ENCODE data around the gene MRPS15. TPM values are rescaled to one million over a fixed set of nuclear protein-coding genes. Genes with fewer than 3 reads are reported as not detected.

Gene MRPS15
- total RNA-seq, 2 experiments from 2014 or later: 114 to 119 TPM

DNA sequence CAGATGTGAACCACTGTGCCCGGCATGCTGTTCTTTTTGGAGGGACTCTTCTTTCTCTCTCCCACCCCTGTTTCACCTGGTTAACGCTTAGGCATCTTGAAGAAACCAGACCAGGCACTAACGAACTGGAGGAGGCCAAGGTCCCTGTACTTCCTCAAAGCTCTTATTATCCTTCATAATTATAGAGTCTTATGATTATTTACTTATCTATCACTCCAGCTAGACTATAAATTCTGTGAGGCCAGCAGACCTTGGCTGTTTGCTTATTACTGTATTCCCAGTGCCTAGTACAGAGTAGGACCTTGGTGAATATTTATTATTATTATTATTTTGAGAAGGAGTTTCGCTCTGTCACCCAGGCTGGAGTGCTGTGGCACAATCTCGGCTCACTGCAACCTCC, 12.8 kb upstream of the MRPS15 start:
- no peak for DNase-seq (ENCODE audit: low spot score)
- Histone ChIP-seq H3K36me3 (ENCODE audit: insufficient read depth, low read length) (no peaks in the 10 kb centered on the region), H3K27ac (ENCODE audit: low read depth, low read length, poor library complexity, severe bottlenecking) (no peak overlapping the region), H3K79me2 (ENCODE audit: insufficient read depth, low read depth, low read length) (no peaks in the 10 kb centered on the region), H4K20me1 (ENCODE audit: insufficient read depth, low read length) (no peaks in the 10 kb centered on the region), H3K9me3 (ENCODE audit: low read length) (no peaks in the 10 kb centered on the region), H2AFZ (ENCODE audit: low read length) (no peak overlapping the region), H3K4me3 (ENCODE audit: low read depth, low read length, poor library complexity, severe bottlenecking) (no peak overlapping the region), H3K4me1 (ENCODE audit: insufficient read depth, low read length, poor library complexity, severe bottlenecking) (peaks cover 4% of the 10 kb centered on the region), H3K4me2 (ENCODE audit: low read length) (no peak overlapping the region), H3K9me2 (ENCODE audit: insufficient read depth, low read length) (no peaks in the 10 kb centered on the region)
- POLR2A ChIA-PET: no interaction called here
- intact Hi-C loops (cut with micrococcal nuclease; ENCODE audit: unreplicated experiment): no loop called here
- CTCF ChIA-PET (ENCODE audit: unreplicated experiment): interaction anchor here (0.7 to 0.9 kb wide), 2 partner anchors 9 to 188 kb away, joined by 3 read pairs; no protein-coding TSS in a partner anchor
- no TSS peak for BruUV-seq (replicated peaks)
- TF ChIP-seq, protein P1, sequence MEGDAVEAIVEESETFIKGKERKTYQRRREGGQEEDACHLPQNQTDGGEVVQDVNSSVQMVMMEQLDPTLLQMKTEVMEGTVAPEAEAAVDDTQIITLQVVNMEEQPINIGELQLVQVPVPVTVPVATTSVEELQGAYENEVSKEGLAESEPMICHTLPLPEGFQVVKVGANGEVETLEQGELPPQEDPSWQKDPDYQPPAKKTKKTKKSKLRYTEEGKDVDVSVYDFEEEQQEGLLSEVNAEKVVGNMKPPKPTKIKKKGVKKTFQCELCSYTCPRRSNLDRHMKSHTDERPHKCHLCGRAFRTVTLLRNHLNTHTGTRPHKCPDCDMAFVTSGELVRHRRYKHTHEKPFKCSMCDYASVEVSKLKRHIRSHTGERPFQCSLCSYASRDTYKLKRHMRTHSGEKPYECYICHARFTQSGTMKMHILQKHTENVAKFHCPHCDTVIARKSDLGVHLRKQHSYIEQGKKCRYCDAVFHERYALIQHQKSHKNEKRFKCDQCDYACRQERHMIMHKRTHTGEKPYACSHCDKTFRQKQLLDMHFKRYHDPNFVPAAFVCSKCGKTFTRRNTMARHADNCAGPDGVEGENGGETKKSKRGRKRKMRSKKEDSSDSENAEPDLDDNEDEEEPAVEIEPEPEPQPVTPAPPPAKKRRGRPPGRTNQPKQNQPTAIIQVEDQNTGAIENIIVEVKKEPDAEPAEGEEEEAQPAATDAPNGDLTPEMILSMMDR (conservative IDR thresholded peaks at IDR 0.05; ENCODE audit: low read length): no peak
- TF ChIP-seq EZH2phosphoT487 (IDR thresholded peaks at IDR 0.05; ENCODE audit: borderline replicate concordance, low read depth, low read length): no peak

DNA sequence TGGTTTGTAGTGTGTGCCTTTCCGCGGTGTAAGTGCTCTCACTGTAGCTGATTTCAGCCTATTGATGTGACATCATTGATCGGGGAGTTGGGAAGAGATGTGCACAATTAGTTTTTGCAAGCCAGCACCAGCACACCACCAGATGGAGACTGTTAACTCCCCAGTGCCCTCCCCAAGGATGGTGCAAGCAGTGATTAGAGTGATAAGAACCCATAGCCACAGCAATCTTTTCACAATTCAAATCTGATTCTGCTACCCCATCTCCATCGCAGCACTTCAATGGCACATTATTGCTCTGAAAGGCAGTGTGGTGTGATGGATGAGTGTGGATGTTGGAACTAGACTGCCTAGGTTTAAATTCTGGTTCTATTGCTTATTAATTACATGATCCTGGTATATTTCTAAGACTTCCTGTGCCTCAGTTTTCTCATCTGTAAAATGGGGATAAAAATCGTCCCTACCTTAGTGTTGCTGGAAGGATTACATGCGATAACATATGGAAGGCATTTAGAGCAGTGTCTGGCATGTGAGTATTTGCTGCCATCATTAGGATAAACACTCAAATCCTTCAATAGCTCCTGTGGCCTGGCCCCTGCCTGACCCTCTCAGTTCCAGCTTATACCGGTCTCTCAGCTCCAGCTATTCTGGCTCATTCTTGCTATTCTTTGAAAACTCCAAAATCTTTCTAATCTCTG, 11.9 kb upstream of the MRPS15 start:
- H3K9me2 ChIP-seq (ENCODE audit: insufficient read depth, low read length): no peaks in the 10 kb centered on the region
- no peaks in the 10 kb centered on the region for H3K36me3 ChIP-seq (ENCODE audit: insufficient read depth, low read length)
- no peak overlapping the region for H3K4me2 ChIP-seq (ENCODE audit: low read length)
- CTCF ChIA-PET (ENCODE audit: unreplicated experiment): no interaction called here
- H3K9me3 ChIP-seq (ENCODE audit: low read length): no peaks in the 10 kb centered on the region
- no TSS peak for BruUV-seq (replicated peaks)
- no peak for DNase-seq (ENCODE audit: low spot score)
- no peak for TF ChIP-seq EZH2phosphoT487 (IDR thresholded peaks at IDR 0.05; ENCODE audit: borderline replicate concordance, low read depth, low read length)
- TF ChIP-seq, protein P1 (conservative IDR thresholded peaks at IDR 0.05; ENCODE audit: low read length): no peak
- POLR2A ChIA-PET: interaction anchor here (0.7 kb wide), 2 partner anchors 12 to 302 kb away, joined by 3 read pairs; partner anchors contain the start of gene MRPS15
- no peaks in the 10 kb centered on the region for H4K20me1 ChIP-seq (ENCODE audit: insufficient read depth, low read length)
- H3K4me3 ChIP-seq (ENCODE audit: low read depth, low read length, poor library complexity, severe bottlenecking): no peak overlapping the region
- intact Hi-C loops (cut with micrococcal nuclease; ENCODE audit: unreplicated experiment): no loop called here
- H3K27ac ChIP-seq (ENCODE audit: low read depth, low read length, poor library complexity, severe bottlenecking): no peak overlapping the region
- H3K4me1 ChIP-seq (ENCODE audit: insufficient read depth, low read length, poor library complexity, severe bottlenecking): peaks cover 4% of the 10 kb centered on the region
- H3K79me2 ChIP-seq (ENCODE audit: insufficient read depth, low read depth, low read length): no peaks in the 10 kb centered on the region
- H2AFZ ChIP-seq (ENCODE audit: low read length): no peak overlapping the region

DNA sequence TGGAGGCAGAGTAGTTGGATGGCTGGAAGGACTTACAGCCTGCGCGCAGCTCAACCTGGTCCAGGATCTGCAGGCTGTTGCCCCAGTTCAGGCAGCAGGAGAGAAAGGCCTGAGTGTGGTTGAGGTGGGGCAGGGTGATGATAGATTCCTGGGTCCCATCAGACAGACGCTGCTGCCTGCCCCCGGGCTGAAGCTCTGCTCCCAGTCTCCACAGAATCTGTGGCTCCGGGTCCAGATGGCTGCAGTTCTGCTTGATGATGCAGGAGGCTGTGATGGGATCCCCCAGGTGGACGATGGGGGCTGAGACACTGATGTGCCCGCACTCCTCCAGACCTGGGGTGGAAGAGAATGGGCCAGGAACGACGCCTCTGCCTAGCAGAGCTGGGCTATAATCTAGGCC, 11.2 kb upstream of the MRPS15 start:
- peaks cover 4% of the 10 kb centered on the region for H3K4me1 ChIP-seq (ENCODE audit: insufficient read depth, low read length, poor library complexity, severe bottlenecking)
- TF ChIP-seq, protein P1 (conservative IDR thresholded peaks at IDR 0.05; ENCODE audit: low read length): no peak
- TF ChIP-seq EZH2phosphoT487 (IDR thresholded peaks at IDR 0.05; ENCODE audit: borderline replicate concordance, low read depth, low read length): no peak
- no peaks in the 10 kb centered on the region for H3K79me2 ChIP-seq (ENCODE audit: insufficient read depth, low read depth, low read length)
- no peak overlapping the region for H3K4me3 ChIP-seq (ENCODE audit: low read depth, low read length, poor library complexity, severe bottlenecking)
- no TSS peak for BruUV-seq (replicated peaks)
- no peaks in the 10 kb centered on the region for H3K36me3 ChIP-seq (ENCODE audit: insufficient read depth, low read length)
- DNase-seq (ENCODE audit: low spot score): no peak
- no peak overlapping the region for H3K27ac ChIP-seq (ENCODE audit: low read depth, low read length, poor library complexity, severe bottlenecking)
- H2AFZ ChIP-seq (ENCODE audit: low read length): no peak overlapping the region
- POLR2A ChIA-PET: interaction anchor here (1.3 kb wide), 1 partner anchor 25 kb away, joined by 5 read pairs; the partner anchor contains the start of gene OSCP1
- no peaks in the 10 kb centered on the region for H3K9me3 ChIP-seq (ENCODE audit: low read length)
- no peak overlapping the region for H3K4me2 ChIP-seq (ENCODE audit: low read length)
- intact Hi-C loops (cut with micrococcal nuclease; ENCODE audit: unreplicated experiment): no loop called here
- no peaks in the 10 kb centered on the region for H4K20me1 ChIP-seq (ENCODE audit: insufficient read depth, low read length)
- CTCF ChIA-PET (ENCODE audit: unreplicated experiment): no interaction called here
- no peaks in the 10 kb centered on the region for H3K9me2 ChIP-seq (ENCODE audit: insufficient read depth, low read length)
